ENCODE data around the gene TRPM8. TPM values are rescaled to one million over a fixed set of nuclear protein-coding genes. Genes with fewer than 3 reads are reported as not detected.

TRPM8 gene
- total RNA-seq, 1 donor from 2014 or later, result 0.60 TPM

DNA sequence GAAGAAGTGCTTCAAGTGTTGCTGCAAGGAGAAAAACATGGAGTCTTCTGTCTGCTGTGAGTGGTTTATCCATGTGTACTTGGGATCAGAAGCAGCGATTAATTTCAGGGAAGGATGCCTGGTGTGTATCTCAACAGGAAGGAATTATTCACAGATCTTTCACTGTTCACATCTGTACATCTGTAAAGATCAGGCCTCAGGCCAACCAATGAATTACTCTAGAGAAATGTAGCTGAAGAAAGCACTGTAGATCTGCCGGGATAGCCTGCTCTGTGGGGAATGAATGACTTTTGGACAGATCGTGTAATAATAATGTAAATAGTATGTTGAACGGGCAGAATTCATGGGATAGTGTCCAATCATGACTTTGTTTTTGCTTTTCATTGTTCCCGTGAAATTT lies 79.3 kb downstream of the TRPM8 start:
- no peak for DNase-seq (ENCODE audit: extremely low spot score, unreplicated experiment)

DNA sequence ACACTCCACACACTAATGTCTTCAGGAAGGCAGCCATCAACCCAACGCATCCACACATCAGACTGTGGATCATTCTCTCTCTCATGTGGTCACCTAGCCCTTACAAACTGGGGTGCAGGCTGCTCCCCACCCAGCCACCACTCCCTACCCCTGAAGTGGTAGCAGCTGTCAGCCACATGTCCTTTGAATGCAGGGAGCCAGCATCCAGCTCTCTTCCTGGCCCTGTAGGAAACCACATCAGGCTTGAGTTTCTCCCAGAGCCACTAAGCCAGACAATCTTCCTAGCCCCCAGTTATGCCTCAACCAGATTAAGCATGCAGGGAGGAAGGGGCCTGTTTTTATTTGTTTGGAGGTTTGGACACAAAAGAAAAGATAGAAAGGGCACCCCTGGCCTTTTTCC lies 80.5 kb downstream of the TRPM8 start:
- DNase-seq (ENCODE audit: extremely low spot score, unreplicated experiment), result no peak
- Mint-ChIP-seq H3K27me3 (peaks cover 4% of the 10 kb centered on the region), H3K4me3 (no peak overlapping the region), H3K9me3 (peaks cover 6% of the 10 kb centered on the region), H3K4me1 (ENCODE audit: unreplicated experiment) (peaks cover 17% of the 10 kb centered on the region), H3K36me3 (peaks cover 5% of the 10 kb centered on the region), H3K27ac (no peak overlapping the region)
- TF ChIP-seq, protein P1, sequence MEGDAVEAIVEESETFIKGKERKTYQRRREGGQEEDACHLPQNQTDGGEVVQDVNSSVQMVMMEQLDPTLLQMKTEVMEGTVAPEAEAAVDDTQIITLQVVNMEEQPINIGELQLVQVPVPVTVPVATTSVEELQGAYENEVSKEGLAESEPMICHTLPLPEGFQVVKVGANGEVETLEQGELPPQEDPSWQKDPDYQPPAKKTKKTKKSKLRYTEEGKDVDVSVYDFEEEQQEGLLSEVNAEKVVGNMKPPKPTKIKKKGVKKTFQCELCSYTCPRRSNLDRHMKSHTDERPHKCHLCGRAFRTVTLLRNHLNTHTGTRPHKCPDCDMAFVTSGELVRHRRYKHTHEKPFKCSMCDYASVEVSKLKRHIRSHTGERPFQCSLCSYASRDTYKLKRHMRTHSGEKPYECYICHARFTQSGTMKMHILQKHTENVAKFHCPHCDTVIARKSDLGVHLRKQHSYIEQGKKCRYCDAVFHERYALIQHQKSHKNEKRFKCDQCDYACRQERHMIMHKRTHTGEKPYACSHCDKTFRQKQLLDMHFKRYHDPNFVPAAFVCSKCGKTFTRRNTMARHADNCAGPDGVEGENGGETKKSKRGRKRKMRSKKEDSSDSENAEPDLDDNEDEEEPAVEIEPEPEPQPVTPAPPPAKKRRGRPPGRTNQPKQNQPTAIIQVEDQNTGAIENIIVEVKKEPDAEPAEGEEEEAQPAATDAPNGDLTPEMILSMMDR (conservative IDR thresholded peaks at IDR 0.05), result no peak

More for the DNA sequence above, 79.3 kb downstream of the TRPM8 start:
- H3K27me3 Mint-ChIP-seq, result peaks cover 3% of the 10 kb centered on the region
- H3K4me3 Mint-ChIP-seq, result no peak overlapping the region
- peaks cover 16% of the 10 kb centered on the region for H3K4me1 Mint-ChIP-seq (ENCODE audit: unreplicated experiment)
- TF ChIP-seq, protein P1 (conservative IDR thresholded peaks at IDR 0.05), result no peak
- H3K27ac Mint-ChIP-seq, result no peak overlapping the region
- H3K36me3 Mint-ChIP-seq, result peaks cover 5% of the 10 kb centered on the region
- peaks cover 6% of the 10 kb centered on the region for H3K9me3 Mint-ChIP-seq

DNA sequence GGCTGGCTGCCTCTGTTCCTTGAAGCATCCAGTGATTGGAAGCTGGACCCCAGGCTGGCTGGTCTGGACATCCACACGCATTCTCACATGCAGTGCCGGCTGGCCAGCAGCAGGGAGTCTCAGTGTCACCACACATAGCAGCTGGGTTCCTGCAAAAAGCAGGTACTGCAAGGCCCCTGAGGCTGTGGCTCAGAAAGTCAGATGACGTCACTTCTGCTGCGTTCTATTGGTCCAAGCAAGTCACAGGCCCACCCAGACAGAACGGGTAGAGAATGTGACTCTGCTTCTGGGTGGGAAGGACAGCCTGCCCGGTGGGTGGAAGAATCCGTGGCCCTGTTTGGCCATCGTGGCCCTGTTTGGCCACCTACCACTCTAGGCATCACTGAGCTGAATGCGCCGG lies 82.0 kb downstream of the TRPM8 start:
- DNase-seq (ENCODE audit: extremely low spot score, unreplicated experiment), result no peak
- Mint-ChIP-seq H3K9me3 (peaks cover 6% of the 10 kb centered on the region), H3K36me3 (peaks cover 5% of the 10 kb centered on the region), H3K4me1 (ENCODE audit: unreplicated experiment) (peaks cover 17% of the 10 kb centered on the region), H3K27ac (no peak overlapping the region), H3K4me3 (no peak overlapping the region), H3K27me3 (peaks cover 10% of the 10 kb centered on the region)
- TF ChIP-seq, protein P1 (conservative IDR thresholded peaks at IDR 0.05), result no peak

DNA sequence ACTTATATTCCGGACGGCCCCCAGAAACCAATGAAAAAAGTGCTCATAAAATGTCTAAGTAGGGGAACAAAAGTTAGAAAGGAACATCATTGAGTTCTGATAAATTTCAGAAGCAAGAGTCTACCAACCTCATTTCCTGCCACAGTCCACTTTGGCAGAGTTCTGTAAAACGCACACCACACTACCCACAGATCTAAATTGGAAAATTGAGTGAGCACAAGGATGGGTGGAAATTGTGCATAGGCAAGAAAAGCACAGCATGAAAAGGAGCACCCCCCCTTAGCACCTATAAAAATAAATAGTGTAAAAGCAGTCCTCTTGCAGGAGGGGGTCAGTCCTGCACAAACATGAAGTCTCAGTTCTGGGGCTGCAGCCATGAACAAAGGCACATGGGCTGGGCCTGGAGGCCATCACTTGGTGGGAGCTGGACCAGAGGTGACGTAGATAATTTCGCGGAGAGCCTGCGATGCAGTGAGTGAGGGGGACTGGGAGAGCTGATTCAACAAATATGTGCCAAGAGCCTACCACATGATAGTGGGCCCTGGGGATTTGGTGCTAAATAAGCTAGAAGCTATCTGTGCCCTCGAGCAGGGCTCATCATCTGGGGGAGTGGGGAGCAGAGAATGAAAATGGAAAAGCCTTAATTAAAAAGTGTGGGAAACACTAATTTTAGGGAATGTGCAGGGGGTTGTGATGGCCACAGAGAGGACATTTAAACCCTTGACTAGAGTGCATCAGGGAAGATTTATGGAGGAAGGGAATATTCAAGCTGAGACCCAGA lies 84.4 kb downstream of the TRPM8 start:
- Mint-ChIP-seq H3K4me1 (ENCODE audit: unreplicated experiment) (peaks cover 18% of the 10 kb centered on the region), H3K27me3 (peaks cover 14% of the 10 kb centered on the region), H3K27ac (no peak overlapping the region), H3K9me3 (peaks cover under 1% of the 10 kb centered on the region), H3K36me3 (peaks cover 2% of the 10 kb centered on the region), H3K4me3 (no peak overlapping the region)
- TF ChIP-seq, protein P1 (conservative IDR thresholded peaks at IDR 0.05), result no peak
- no peak for DNase-seq (ENCODE audit: extremely low spot score, unreplicated experiment)

DNA sequence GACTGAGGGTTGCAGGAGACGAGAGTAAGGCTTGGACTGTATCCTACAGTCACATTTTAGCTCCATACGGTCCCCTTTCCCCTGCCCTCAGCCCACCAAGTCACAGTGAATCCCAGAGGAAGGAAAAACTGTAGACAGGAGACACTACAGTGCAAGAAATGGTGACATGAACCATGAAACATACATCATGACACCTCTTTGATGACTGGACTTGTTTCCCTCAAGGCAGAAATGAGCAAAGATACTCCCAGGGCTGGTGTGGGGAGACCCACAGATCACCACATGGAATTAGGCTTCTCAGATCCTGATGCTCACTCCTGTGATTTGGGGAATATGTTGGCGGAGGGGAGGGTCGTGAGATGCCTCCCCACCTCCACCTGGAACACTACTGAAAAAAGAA lies 85.1 kb downstream of the TRPM8 start:
- Mint-ChIP-seq H3K36me3 (no peaks in the 10 kb centered on the region), H3K4me1 (ENCODE audit: unreplicated experiment) (peaks cover 19% of the 10 kb centered on the region), H3K27me3 (peaks cover 14% of the 10 kb centered on the region), H3K4me3 (no peak overlapping the region), H3K27ac (no peak overlapping the region), H3K9me3 (no peaks in the 10 kb centered on the region)
- no peak for DNase-seq (ENCODE audit: extremely low spot score, unreplicated experiment)
- TF ChIP-seq, protein P1 (conservative IDR thresholded peaks at IDR 0.05), result no peak

Data from type B pancreatic cell (in vitro differentiated cells).